ENCODE data around the gene LRRC23. TPM values are rescaled to one million over a fixed set of nuclear protein-coding genes. Genes with fewer than 3 reads are reported as not detected.

Gene LRRC23
- polyA plus RNA-seq, 3 donors: 4.9 to 6.8 (median 5.1) TPM

GRCh38 chr12:6957151-6957701 lies 52.6 kb downstream of the LRRC23 start:
- no peak for TF ChIP-seq CTCF (IDR thresholded peaks at IDR 0.05)
- Mint-ChIP-seq H3K27me3 (ENCODE audit: low read depth in 3 of 3) (peaks cover 0 to 7% (median 0%) of the 10 kb centered on the region in 3 donors), H3K27ac (peak overlapping the region; percentile 78 to 99 (median 90)), H3K4me1 (peaks cover 84% of the 10 kb centered on the region), H3K9me3 (peaks cover 0 to 1% (median 0%) of the 10 kb centered on the region in 7 donors), H3K4me3 (peak overlapping the region in 1 of 2 donors; percentile 48), H3K36me3 (peaks cover 73 to 93% of the 10 kb centered on the region in 2 donors)
- H3K79me2 ChIP-seq (ENCODE audit: insufficient read depth, low read length): peaks cover 84% of the 10 kb centered on the region
- peaks cover 100% of the 10 kb centered on the region for H4K20me1 ChIP-seq (ENCODE audit: insufficient read depth, low read length)
- peak overlapping the region in 1 of 3 experiments; percentile 98 for H3K4me3 ChIP-seq (replicated peaks in 1 of 3; ENCODE audit: low read depth in 2 of 3, low read length in 3 of 3)
- no peaks in the 10 kb centered on the region for H3K9me3 ChIP-seq (replicated peaks in 1 of 2; ENCODE audit: control insufficient read depth in 1 of 2, insufficient read depth in 1 of 2, low read length in 2 of 2)
- H3K4me2 ChIP-seq (replicated peaks; ENCODE audit: extremely low read depth, low read length, poor library complexity, severe bottlenecking): peak overlapping the region; percentile 92
- no peaks in the 10 kb centered on the region for H3K27me3 ChIP-seq (ENCODE audit: control insufficient read depth in 2 of 2, insufficient read depth in 2 of 2, low read length in 2 of 2)
- H3K36me3 ChIP-seq (replicated peaks in 1 of 2; ENCODE audit: control insufficient read depth in 1 of 2, insufficient read depth in 2 of 2, low read length in 2 of 2): peaks cover 70 to 71% of the 10 kb centered on the region in 2 donors
- WGBS (ENCODE audit: insufficient coverage): 88% methylated on average over 20 of the region's 20 CpGs
- intact Hi-C loops (cut with micrococcal nuclease): loop anchor here in 1 of 2 donors (10.0 kb wide), 1 partner anchor 422 kb away; the partner anchor contains the start of gene GAPDH
- H3K9ac ChIP-seq (ENCODE audit: insufficient read depth, low read length, poor library complexity, severe bottlenecking): peak overlapping the region; percentile 25
- H3K27ac ChIP-seq (ENCODE audit: low read depth in 1 of 2, low read length in 2 of 2): peak overlapping the region; percentile 87 to 95
- H2AFZ ChIP-seq (ENCODE audit: insufficient read depth, low read depth, low read length, poor library complexity, severe bottlenecking): no peak overlapping the region
- DNase-seq: no peak
- H3K4me1 ChIP-seq (ENCODE audit: control insufficient read depth in 1 of 2, insufficient read depth in 2 of 2, low read length in 2 of 2): peaks cover 89 to 95% of the 10 kb centered on the region in 2 donors

- Histone ChIP-seq H3K79me2 (ENCODE audit: insufficient read depth, low read length) (peaks cover 76% of the 10 kb centered on the region), H3K36me3 (replicated peaks in 1 of 2; ENCODE audit: control insufficient read depth in 1 of 2, insufficient read depth in 2 of 2, low read length in 2 of 2) (peaks cover 63% of the 10 kb centered on the region in 2 donors), H3K4me3 (replicated peaks in 1 of 3; ENCODE audit: low read depth in 2 of 3, low read length in 3 of 3) (peak overlapping the region in 2 of 3 experiments; percentile 19 to 98), H3K4me1 (ENCODE audit: control insufficient read depth in 1 of 2, insufficient read depth in 2 of 2, low read length in 2 of 2) (peaks cover 94 to 98% of the 10 kb centered on the region in 2 donors), H3K9me3 (replicated peaks in 1 of 2; ENCODE audit: control insufficient read depth in 1 of 2, insufficient read depth in 1 of 2, low read length in 2 of 2) (no peaks in the 10 kb centered on the region), H3K27me3 (ENCODE audit: control insufficient read depth in 2 of 2, insufficient read depth in 2 of 2, low read length in 2 of 2) (no peaks in the 10 kb centered on the region), H3K9ac (ENCODE audit: insufficient read depth, low read length, poor library complexity, severe bottlenecking) (peak overlapping the region; percentile 68), H2AFZ (ENCODE audit: insufficient read depth, low read depth, low read length, poor library complexity, severe bottlenecking) (no peak overlapping the region), H4K20me1 (ENCODE audit: insufficient read depth, low read length) (peaks cover 96% of the 10 kb centered on the region), H3K4me2 (replicated peaks; ENCODE audit: extremely low read depth, low read length, poor library complexity, severe bottlenecking) (peak overlapping the region; percentile 92), H3K27ac (ENCODE audit: low read depth in 1 of 2, low read length in 2 of 2) (peak overlapping the region; percentile 87 to 95)
- peaks cover 67 to 86% of the 10 kb centered on the region in 2 donors for H3K36me3 Mint-ChIP-seq
- no peak for TF ChIP-seq CTCF (IDR thresholded peaks at IDR 0.05)
- no peak for DNase-seq
- H3K4me1 Mint-ChIP-seq: peaks cover 92% of the 10 kb centered on the region
- H3K27me3 Mint-ChIP-seq (ENCODE audit: low read depth in 3 of 3): peaks cover 0 to 7% (median 0%) of the 10 kb centered on the region in 3 donors
- H3K9me3 Mint-ChIP-seq: no peaks in the 10 kb centered on the region
- intact Hi-C loops (cut with micrococcal nuclease): loop anchor here (2.0 to 10.0 kb wide), 2 partner anchors 13 to 423 kb away; partner anchors contain the start of genes C12orf57 (in 1 of the 2) and GAPDH (in 1 of the 2)
- peak overlapping the region; percentile 78 to 88 for H3K4me3 Mint-ChIP-seq
- peak overlapping the region; percentile 96 to 99 (median 99) for H3K27ac Mint-ChIP-seq
- WGBS (ENCODE audit: insufficient coverage): 77% methylated on average over 17 of the region's 28 CpGs
Observed at GRCh38 chr12:6957741-6958608, 53.4 kb downstream of the LRRC23 start.

Measured in CD14-positive monocyte (primary cell).